ENCODE measurements around the gene MTAP.

MTAP gene

GRCh38 chr9:21782205-21782604, 20.2 kb upstream of the MTAP start:
- H3K4me3 ChIP-seq (replicated peaks; ENCODE audit: low read depth, low read length) = no peak overlapping the region
- no peak for DNase-seq (ENCODE audit: extremely low read depth, low read depth)
- TF ChIP-seq CTCF (IDR thresholded peaks at IDR 0.05; ENCODE audit: low read depth, low read length, missing control alignments) = no peak

- DNase-seq (ENCODE audit: extremely low read depth, low read depth) = no peak
- no peak overlapping the region for H3K4me3 ChIP-seq (replicated peaks; ENCODE audit: low read depth, low read length)
- TF ChIP-seq CTCF (IDR thresholded peaks at IDR 0.05; ENCODE audit: low read depth, low read length, missing control alignments) = no peak
Observed at GRCh38 chr9:21788752-21789151, 13.7 kb upstream of the MTAP start.

GRCh38 chr9:21789541-21790037, 12.8 kb upstream of the MTAP start:
- peak overlapping the region; percentile 15; the same call in 1 of the 2 replicates for H3K4me3 ChIP-seq (replicated peaks; ENCODE audit: low read depth, low read length)
- peak; percentile 61 for TF ChIP-seq CTCF (IDR thresholded peaks at IDR 0.05; ENCODE audit: low read depth, low read length, missing control alignments)

GRCh38 chr9:21795483-21795882, 7.0 kb upstream of the MTAP start:
- no peak overlapping the region for H3K4me3 ChIP-seq (replicated peaks; ENCODE audit: low read depth, low read length)
- no peak for TF ChIP-seq CTCF (IDR thresholded peaks at IDR 0.05; ENCODE audit: low read depth, low read length, missing control alignments)
- no peak for DNase-seq (ENCODE audit: extremely low read depth, low read depth)

More at GRCh38 chr9:21789541-21790037, 12.8 kb upstream of the MTAP start:
- peak; percentile 81 for DNase-seq (ENCODE audit: extremely low read depth, low read depth)

GRCh38 chr9:21796768-21797167, 5.7 kb upstream of the MTAP start:
- DNase-seq (ENCODE audit: extremely low read depth, low read depth) = no peak
- H3K4me3 ChIP-seq (replicated peaks; ENCODE audit: low read depth, low read length) = no peak overlapping the region
- no peak for TF ChIP-seq CTCF (IDR thresholded peaks at IDR 0.05; ENCODE audit: low read depth, low read length, missing control alignments)

- peak overlapping the region; percentile 92 for H3K4me3 ChIP-seq (replicated peaks; ENCODE audit: low read depth, low read length)
- DNase-seq (ENCODE audit: extremely low read depth, low read depth) = no peak
- no peak for TF ChIP-seq CTCF (IDR thresholded peaks at IDR 0.05; ENCODE audit: low read depth, low read length, missing control alignments)
Observed at GRCh38 chr9:21800931-21801682, 1.3 kb upstream of the MTAP start.
